HG03066 (cell line): Measurements from ENCODE around the gene TBC1D9.

ENCODE experiments used
- ATAC-seq: cut with Tn5 transposase; IDR thresholded peaks from one replicate; pipeline ENCODE4 v1.9.1; 2021; ENCODE audit warnings: low read depth; ENCODE audit not compliant: unreplicated experiment

The TBC1D9 gene

GRCh38 chr4:140659943-140660700 lies 96.1 kb downstream of the TBC1D9 start:
- ATAC-seq = no peak

GRCh38 chr4:140654495-140654814 lies 101.7 kb downstream of the TBC1D9 start:
- no peak for ATAC-seq

GRCh38 chr4:140653718-140654494 lies 102.3 kb downstream of the TBC1D9 start:
- ATAC-seq = no peak

GRCh38 chr4:140652601-140653000 lies 103.6 kb downstream of the TBC1D9 start:
- ATAC-seq = no peak

- no peak for ATAC-seq
These were observed 107.4 kb downstream of the TBC1D9 start for GRCh38 chr4:140648716-140649308.

- ATAC-seq = no peak
These were observed 110.4 kb downstream of the TBC1D9 start for GRCh38 chr4:140645614-140646412.

GRCh38 chr4:140645196-140645595 lies 111.0 kb downstream of the TBC1D9 start:
- ATAC-seq = no peak

- no peak for ATAC-seq
These were observed 111.6 kb downstream of the TBC1D9 start for GRCh38 chr4:140644470-140645185.

GRCh38 chr4:140643571-140644055 lies 112.6 kb downstream of the TBC1D9 start:
- ATAC-seq = no peak

GRCh38 chr4:140642674-140643437 lies 113.3 kb downstream of the TBC1D9 start:
- ATAC-seq = no peak

- no peak for ATAC-seq
These were observed 114.3 kb downstream of the TBC1D9 start for GRCh38 chr4:140641789-140642439.

- no peak for ATAC-seq
These were observed 115.1 kb downstream of the TBC1D9 start for GRCh38 chr4:140641105-140641555.

GRCh38 chr4:140640150-140640748 lies 115.9 kb downstream of the TBC1D9 start:
- ATAC-seq = no peak

GRCh38 chr4:140639066-140639465 lies 117.1 kb downstream of the TBC1D9 start:
- ATAC-seq = no peak

- no peak for ATAC-seq
These were observed 118.3 kb downstream of the TBC1D9 start for GRCh38 chr4:140637836-140638235.

- ATAC-seq = no peak
These were observed 120.6 kb downstream of the TBC1D9 start for GRCh38 chr4:140635606-140636005.

GRCh38 chr4:140633951-140634350 lies 122.2 kb downstream of the TBC1D9 start:
- ATAC-seq = no peak

- no peak for ATAC-seq
These were observed 123.1 kb downstream of the TBC1D9 start for GRCh38 chr4:140633124-140633523.
